Measurements from ENCODE around the gene LCMT1. TPM values are rescaled to one million over a fixed set of nuclear protein-coding genes. Genes with fewer than 3 reads are reported as not detected.

Gene LCMT1
- total RNA-seq, 2 experiments from 2014 or later = 37.1 to 40.7 TPM

DNA sequence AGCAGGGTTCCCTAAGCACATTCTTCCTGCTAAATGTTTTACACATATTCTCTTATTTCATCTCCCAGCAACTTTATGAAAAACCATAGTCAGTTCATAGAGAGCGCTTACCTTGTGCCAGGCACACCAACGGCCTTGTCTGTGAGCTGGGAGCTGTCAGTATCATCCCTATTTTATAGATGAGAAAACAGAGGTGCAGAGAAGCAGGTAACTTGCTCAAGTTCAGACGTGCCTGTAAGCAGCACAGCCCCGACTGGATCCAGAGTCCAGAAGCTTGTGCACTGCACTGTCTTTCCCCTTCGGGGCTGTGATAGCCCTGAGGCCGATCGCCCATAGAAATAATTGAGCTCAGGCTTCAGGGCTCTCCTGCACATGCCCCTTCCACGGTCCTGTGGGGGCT lies 111.4 kb downstream of the LCMT1 start:
- ATAC-seq (no peak), DNase-seq (no peak)
- Mint-ChIP-seq H3K36me3 (ENCODE audit: low read depth) (no peaks in the 10 kb centered on the region), H3K27ac (no peak overlapping the region), H3K4me3 (no peak overlapping the region), H3K9me3 (no peaks in the 10 kb centered on the region), H3K4me1 (ENCODE audit: low read depth) (no peaks in the 10 kb centered on the region), H3K27me3 (no peaks in the 10 kb centered on the region)
- CTCF ChIA-PET = interaction anchor here (1.1 to 5.6 kb wide), 5 partner anchors 12 to 167 kb away, joined by 3 to 54 read pairs (median 8); no protein-coding TSS in a partner anchor
- POLR2A ChIA-PET = interaction anchor here (0.6 to 1.0 kb wide), 2 partner anchors 9 to 376 kb away, joined by 3 read pairs; no protein-coding TSS in a partner anchor
- intact Hi-C loops (cut with micrococcal nuclease) = no loop called here
- TF ChIP-seq, protein P1, sequence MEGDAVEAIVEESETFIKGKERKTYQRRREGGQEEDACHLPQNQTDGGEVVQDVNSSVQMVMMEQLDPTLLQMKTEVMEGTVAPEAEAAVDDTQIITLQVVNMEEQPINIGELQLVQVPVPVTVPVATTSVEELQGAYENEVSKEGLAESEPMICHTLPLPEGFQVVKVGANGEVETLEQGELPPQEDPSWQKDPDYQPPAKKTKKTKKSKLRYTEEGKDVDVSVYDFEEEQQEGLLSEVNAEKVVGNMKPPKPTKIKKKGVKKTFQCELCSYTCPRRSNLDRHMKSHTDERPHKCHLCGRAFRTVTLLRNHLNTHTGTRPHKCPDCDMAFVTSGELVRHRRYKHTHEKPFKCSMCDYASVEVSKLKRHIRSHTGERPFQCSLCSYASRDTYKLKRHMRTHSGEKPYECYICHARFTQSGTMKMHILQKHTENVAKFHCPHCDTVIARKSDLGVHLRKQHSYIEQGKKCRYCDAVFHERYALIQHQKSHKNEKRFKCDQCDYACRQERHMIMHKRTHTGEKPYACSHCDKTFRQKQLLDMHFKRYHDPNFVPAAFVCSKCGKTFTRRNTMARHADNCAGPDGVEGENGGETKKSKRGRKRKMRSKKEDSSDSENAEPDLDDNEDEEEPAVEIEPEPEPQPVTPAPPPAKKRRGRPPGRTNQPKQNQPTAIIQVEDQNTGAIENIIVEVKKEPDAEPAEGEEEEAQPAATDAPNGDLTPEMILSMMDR (IDR thresholded peaks at IDR 0.05) = no peak

DNA sequence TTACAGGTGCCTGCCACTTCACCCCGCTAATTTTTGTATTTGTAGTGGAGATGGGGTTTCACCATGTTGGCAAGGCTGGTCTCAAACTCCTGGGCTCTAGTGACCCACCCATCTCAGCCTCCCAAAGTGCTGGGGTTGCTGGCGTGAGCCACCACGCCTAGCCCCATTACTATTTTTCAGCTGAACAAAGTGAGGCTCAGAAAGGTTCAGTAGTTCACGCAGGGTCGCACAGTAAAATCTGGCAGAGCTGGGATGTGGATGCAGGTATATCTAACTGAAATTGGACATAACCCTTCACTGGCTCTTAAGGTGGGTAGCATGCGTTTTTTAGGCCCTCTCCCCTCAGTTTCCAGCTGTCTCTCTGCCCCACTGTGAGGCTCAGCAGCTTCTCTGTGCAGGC lies 112.4 kb downstream of the LCMT1 start:
- H3K4me1 Mint-ChIP-seq (ENCODE audit: low read depth) = no peaks in the 10 kb centered on the region
- ChIA-PET POLR2A (no interaction called here), CTCF (interaction anchor here (0.6 to 5.6 kb wide), 14 partner anchors 11 to 172 kb away, joined by 3 to 54 read pairs (median 6); partner anchors contain the start of gene LCMT1)
- H3K27me3 Mint-ChIP-seq = no peaks in the 10 kb centered on the region
- H3K9me3 Mint-ChIP-seq = no peaks in the 10 kb centered on the region
- ATAC-seq (no peak), DNase-seq (no peak)
- intact Hi-C loops (cut with micrococcal nuclease) = loop anchor here (2.0 kb wide), 1 partner anchor 97 kb away; no protein-coding TSS in a partner anchor
- no peak overlapping the region for H3K27ac Mint-ChIP-seq
- TF ChIP-seq, protein P1 (IDR thresholded peaks at IDR 0.05) = no peak
- H3K36me3 Mint-ChIP-seq (ENCODE audit: low read depth) = no peaks in the 10 kb centered on the region
- no peak overlapping the region for H3K4me3 Mint-ChIP-seq

DNA sequence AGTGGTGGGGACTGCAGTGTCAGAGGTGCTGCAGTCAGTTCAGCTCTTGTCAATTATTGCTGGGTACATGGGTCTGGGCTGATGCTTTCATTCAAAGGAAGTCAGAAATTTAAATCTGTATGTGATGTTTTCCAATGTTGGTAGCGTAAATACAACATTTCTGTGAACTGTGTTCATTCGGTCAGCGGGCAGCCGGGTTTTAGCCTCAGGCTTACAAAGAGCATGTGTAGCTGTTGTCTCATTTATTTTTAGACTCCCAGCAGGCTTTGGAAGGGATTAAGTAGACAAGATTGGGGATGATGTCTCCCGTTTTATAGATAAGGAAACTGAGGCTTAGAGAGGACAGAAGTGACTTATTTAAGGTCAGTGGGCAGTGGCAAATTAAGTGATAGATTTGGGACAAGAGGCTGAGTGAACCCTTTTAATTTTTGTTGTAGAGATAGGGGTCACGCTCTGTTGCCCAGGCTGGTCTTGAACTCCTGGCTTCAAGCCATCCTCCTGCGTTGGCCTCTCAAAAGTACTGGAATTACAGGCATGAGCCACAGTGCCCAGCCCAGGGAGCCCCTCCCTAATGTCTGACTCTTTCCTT lies 113.3 kb downstream of the LCMT1 start:
- intact Hi-C loops (cut with micrococcal nuclease) = loop anchor here (2.0 kb wide), 1 partner anchor 98 kb away; no protein-coding TSS in a partner anchor
- H3K27ac Mint-ChIP-seq = no peak overlapping the region
- no peak for ATAC-seq
- POLR2A ChIA-PET = interaction anchor here (0.6 to 1.1 kb wide), 3 partner anchors 10 to 491 kb away, joined by 3 to 5 read pairs (median 3); no protein-coding TSS in a partner anchor
- H3K9me3 Mint-ChIP-seq = no peaks in the 10 kb centered on the region
- no peak overlapping the region for H3K4me3 Mint-ChIP-seq
- H3K27me3 Mint-ChIP-seq = no peaks in the 10 kb centered on the region
- TF ChIP-seq, protein P1 (IDR thresholded peaks at IDR 0.05) = no peak
- H3K4me1 Mint-ChIP-seq (ENCODE audit: low read depth) = no peaks in the 10 kb centered on the region
- CTCF ChIA-PET = interaction anchor here (0.6 to 5.6 kb wide), 35 partner anchors 10 to 708 kb away, joined by 3 to 54 read pairs (median 5); partner anchors contain the start of gene LCMT1
- DNase-seq = no peak
- H3K36me3 Mint-ChIP-seq (ENCODE audit: low read depth) = no peaks in the 10 kb centered on the region

Other genes with a start within 250 kb of the LCMT1 start
- 10 to 100 TPM; 69.6 to 75.9 TPM for gene ARHGAP17, start 96.4 kb upstream of the LCMT1 start, total RNA-seq
- gene AQP8, start 105.2 kb downstream of the LCMT1 start, total RNA-seq = not detected
- 1 to 10 TPM; 3.7 to 4.0 TPM for gene ZKSCAN2, start 146.1 kb downstream of the LCMT1 start, total RNA-seq

Measured in activated CD8-positive, alpha-beta T cell treated with anti-CD3 and anti-CD28 coated beads for 36 hours (primary cell).